ENCODE measurements around the gene ARHGAP15. TPM values are rescaled to one million over a fixed set of nuclear protein-coding genes. Genes with fewer than 3 reads are reported as not detected.

The ARHGAP15 gene
- total RNA-seq, 1 experiment from 2014 or later, result 0.42 TPM

DNA sequence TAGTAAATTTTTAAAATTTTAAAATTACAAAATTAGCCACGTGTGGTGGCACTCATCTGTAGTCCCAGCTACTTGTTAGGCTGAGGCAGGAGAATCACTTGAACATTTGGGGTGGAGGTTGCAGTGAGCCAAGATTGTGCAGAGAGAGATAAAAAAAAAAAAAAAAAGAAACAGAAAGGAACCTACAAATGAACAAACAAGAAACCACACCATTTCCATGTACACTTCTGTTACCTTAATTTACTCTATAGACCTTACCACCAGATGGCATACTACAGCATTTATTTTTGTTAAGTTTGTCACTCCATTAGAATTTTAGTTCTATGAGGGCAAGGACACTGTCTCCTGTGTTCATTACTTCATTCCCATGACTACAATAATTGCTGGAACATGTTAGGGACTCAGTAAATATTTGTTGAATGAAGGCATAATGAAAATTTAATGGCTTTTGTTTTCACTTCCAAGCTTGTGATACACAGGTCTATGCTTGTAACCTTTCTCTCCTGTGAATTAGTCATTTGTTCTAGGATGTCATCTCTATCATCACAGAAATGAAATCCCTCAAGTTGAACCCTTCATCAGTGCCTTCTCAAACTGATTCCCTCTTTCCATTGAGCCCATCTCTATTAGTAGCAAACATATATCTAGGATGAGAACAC lies 76.0 kb downstream of the ARHGAP15 start:
- Histone ChIP-seq H4K20me1 (ENCODE audit: insufficient read depth) (no peaks in the 10 kb centered on the region), H3K9me2 (ENCODE audit: insufficient read depth) (no peaks in the 10 kb centered on the region), H3K36me3 (ENCODE audit: control insufficient read depth in 1 of 2, insufficient read depth in 2 of 2, low read length in 2 of 2) (no peaks in the 10 kb centered on the region), H3K79me2 (ENCODE audit: insufficient read depth, low read length) (no peaks in the 10 kb centered on the region), H3K9me3 (ENCODE audit: control insufficient read depth in 1 of 2, insufficient read depth in 1 of 2, low read depth in 1 of 2, low read length in 2 of 2) (no peaks in the 10 kb centered on the region), H2AFZ (ENCODE audit: low read depth, low read length, poor library complexity, severe bottlenecking) (peak overlapping the region; percentile 40), H3K27ac (ENCODE audit: low read depth, low read length) (no peak overlapping the region), H3K4me3 (replicated peaks in 1 of 2; ENCODE audit: low read depth in 1 of 2, low read length in 2 of 2) (no peak overlapping the region), H3K27me3 (ENCODE audit: insufficient read depth, low read length) (no peaks in the 10 kb centered on the region), H3K9ac (ENCODE audit: low read length) (no peak overlapping the region), H3K4me2 (ENCODE audit: low read length) (no peak overlapping the region), H3K4me1 (ENCODE audit: control insufficient read depth in 1 of 2, insufficient read depth in 2 of 2, low read length in 2 of 2) (no peaks in the 10 kb centered on the region)
- ATAC-seq (no peak), DNase-seq (ENCODE audit: low read depth, low spot score) (peak; percentile 6)
- intact Hi-C loops (cut with micrococcal nuclease), result loop anchor here (2.0 kb wide), 1 partner anchor 54 kb away; no protein-coding TSS in a partner anchor
- BruUV-seq (replicated peaks), result no TSS peak
- RAD21 ChIA-PET (ENCODE audit: low non-redundant PET in 1 of 2, low total read pairs in 2 of 2, uncharacterized antibody in 2 of 2, unreplicated experiment in 2 of 2), result no interaction called here
- CTCF ChIA-PET, result interaction anchor here (0.9 kb wide), 1 partner anchor 54 kb away, joined by 3 read pairs; no protein-coding TSS in a partner anchor
- no peak for TF ChIP-seq POLR2A (IDR thresholded peaks at IDR 0.05; ENCODE audit: borderline replicate concordance, extremely low read depth, insufficient read depth, insufficient read length)
- TF ChIP-seq, protein P1, sequence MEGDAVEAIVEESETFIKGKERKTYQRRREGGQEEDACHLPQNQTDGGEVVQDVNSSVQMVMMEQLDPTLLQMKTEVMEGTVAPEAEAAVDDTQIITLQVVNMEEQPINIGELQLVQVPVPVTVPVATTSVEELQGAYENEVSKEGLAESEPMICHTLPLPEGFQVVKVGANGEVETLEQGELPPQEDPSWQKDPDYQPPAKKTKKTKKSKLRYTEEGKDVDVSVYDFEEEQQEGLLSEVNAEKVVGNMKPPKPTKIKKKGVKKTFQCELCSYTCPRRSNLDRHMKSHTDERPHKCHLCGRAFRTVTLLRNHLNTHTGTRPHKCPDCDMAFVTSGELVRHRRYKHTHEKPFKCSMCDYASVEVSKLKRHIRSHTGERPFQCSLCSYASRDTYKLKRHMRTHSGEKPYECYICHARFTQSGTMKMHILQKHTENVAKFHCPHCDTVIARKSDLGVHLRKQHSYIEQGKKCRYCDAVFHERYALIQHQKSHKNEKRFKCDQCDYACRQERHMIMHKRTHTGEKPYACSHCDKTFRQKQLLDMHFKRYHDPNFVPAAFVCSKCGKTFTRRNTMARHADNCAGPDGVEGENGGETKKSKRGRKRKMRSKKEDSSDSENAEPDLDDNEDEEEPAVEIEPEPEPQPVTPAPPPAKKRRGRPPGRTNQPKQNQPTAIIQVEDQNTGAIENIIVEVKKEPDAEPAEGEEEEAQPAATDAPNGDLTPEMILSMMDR (IDR thresholded peaks at IDR 0.05 in 2 of 3, conservative IDR thresholded peaks at IDR 0.05 in 1 of 3; ENCODE audit: borderline replicate concordance in 1 of 3, insufficient read depth in 1 of 3, low read depth in 2 of 3, low read length in 2 of 3), result peak in 2 of 3 experiments; percentile 12 to 44; a peak in 3 of 6 replicates
- 0 out of 2 replicates have a peak, but pooled peaks have one; percentile 19 for TF ChIP-seq RAD21 (IDR thresholded peaks at IDR 0.05; ENCODE audit: low read depth)
- TF ChIP-seq SP1 (IDR thresholded peaks at IDR 0.05; ENCODE audit: low read depth), result no peak
- POLR2A ChIA-PET, result no interaction called here

DNA sequence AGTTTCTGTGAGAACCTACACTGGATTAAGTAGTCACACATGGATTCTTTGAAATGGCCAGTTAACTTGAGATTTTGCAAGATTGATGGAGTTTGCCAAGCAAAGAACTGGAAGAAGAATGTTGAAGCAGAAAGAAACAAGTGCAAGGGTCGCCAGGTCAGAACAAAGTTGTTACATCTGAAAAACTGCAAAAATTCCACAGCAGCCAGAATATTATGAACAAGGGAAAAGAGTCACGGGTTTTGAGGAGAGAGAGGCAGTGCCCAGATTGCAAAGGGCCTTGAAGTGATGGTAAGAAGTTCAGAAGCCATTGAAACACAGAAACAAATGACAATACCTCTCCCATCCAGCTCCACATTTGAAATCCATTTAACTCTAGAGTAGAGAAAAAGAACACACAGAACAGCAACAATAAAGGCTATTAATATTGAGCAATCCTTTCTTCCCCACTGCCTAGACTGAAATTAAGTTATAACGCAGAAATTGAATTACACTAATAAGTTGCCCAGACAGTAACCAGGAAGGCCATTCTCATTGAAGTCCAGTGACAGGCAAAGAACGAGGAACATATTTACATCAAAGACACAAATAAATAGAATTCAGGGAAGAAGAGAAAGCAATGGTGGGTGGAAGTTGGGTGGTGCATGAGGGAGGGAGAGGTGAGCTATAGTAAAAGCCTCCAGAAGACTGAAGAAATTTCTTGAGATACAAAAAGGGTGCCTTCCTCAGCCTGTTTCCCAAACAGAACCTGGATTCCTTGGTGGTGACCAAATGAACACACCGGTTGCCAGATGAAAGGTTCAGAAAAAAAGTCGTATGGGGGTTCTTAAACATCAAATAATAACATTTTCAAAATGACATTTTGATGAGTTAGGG lies 80.6 kb downstream of the ARHGAP15 start:
- ChIA-PET RAD21 (ENCODE audit: low non-redundant PET in 1 of 2, low total read pairs in 2 of 2, uncharacterized antibody in 2 of 2, unreplicated experiment in 2 of 2) (no interaction called here), CTCF (no interaction called here), POLR2A (no interaction called here)
- no peak for ATAC-seq
- Histone ChIP-seq H3K27me3 (ENCODE audit: insufficient read depth, low read length) (no peaks in the 10 kb centered on the region), H3K27ac (ENCODE audit: low read depth, low read length) (no peak overlapping the region), H3K9me2 (ENCODE audit: insufficient read depth) (no peaks in the 10 kb centered on the region), H4K20me1 (ENCODE audit: insufficient read depth) (no peaks in the 10 kb centered on the region), H3K4me2 (ENCODE audit: low read length) (no peak overlapping the region), H3K9ac (ENCODE audit: low read length) (no peak overlapping the region), H3K9me3 (ENCODE audit: control insufficient read depth in 1 of 2, insufficient read depth in 1 of 2, low read depth in 1 of 2, low read length in 2 of 2) (no peaks in the 10 kb centered on the region), H3K4me1 (ENCODE audit: control insufficient read depth in 1 of 2, insufficient read depth in 2 of 2, low read length in 2 of 2) (no peaks in the 10 kb centered on the region), H2AFZ (ENCODE audit: low read depth, low read length, poor library complexity, severe bottlenecking) (no peak overlapping the region), H3K36me3 (ENCODE audit: control insufficient read depth in 1 of 2, insufficient read depth in 2 of 2, low read length in 2 of 2) (no peaks in the 10 kb centered on the region), H3K79me2 (ENCODE audit: insufficient read depth, low read length) (no peaks in the 10 kb centered on the region), H3K4me3 (replicated peaks in 1 of 2; ENCODE audit: low read depth in 1 of 2, low read length in 2 of 2) (no peak overlapping the region)
- intact Hi-C loops (cut with micrococcal nuclease), result no loop called here
- no TSS peak for BruUV-seq (replicated peaks)
- no peak for DNase-seq (ENCODE audit: low read depth, low spot score)
- TF ChIP-seq, protein P1 (IDR thresholded peaks at IDR 0.05 in 2 of 3, conservative IDR thresholded peaks at IDR 0.05 in 1 of 3; ENCODE audit: borderline replicate concordance in 1 of 3, insufficient read depth in 1 of 3, low read depth in 2 of 3, low read length in 2 of 3), result no peak
- TF ChIP-seq ZNF274 (IDR thresholded peaks at IDR 0.05; ENCODE audit: low read depth, low read length) (no peak), TCF7L2 (IDR thresholded peaks at IDR 0.05; ENCODE audit: borderline replicate concordance, extremely low read depth, insufficient read depth, insufficient read length) (no peak), JUND (IDR thresholded peaks at IDR 0.05) (no peak), SP1 (IDR thresholded peaks at IDR 0.05; ENCODE audit: low read depth) (no peak), SRF (IDR thresholded peaks at IDR 0.05; ENCODE audit: low read depth) (no peak), ELF1 (IDR thresholded peaks at IDR 0.05; ENCODE audit: borderline replicate concordance, low read depth) (no peak)
- TF ChIP-seq, protein P2, sequence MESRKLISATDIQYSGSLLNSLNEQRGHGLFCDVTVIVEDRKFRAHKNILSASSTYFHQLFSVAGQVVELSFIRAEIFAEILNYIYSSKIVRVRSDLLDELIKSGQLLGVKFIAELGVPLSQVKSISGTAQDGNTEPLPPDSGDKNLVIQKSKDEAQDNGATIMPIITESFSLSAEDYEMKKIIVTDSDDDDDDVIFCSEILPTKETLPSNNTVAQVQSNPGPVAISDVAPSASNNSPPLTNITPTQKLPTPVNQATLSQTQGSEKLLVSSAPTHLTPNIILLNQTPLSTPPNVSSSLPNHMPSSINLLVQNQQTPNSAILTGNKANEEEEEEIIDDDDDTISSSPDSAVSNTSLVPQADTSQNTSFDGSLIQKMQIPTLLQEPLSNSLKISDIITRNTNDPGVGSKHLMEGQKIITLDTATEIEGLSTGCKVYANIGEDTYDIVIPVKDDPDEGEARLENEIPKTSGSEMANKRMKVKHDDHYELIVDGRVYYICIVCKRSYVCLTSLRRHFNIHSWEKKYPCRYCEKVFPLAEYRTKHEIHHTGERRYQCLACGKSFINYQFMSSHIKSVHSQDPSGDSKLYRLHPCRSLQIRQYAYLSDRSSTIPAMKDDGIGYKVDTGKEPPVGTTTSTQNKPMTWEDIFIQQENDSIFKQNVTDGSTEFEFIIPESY (IDR thresholded peaks at IDR 0.05; ENCODE audit: extremely low read depth, insufficient replicate concordance, low read length), result no peak
